Activated CD8-positive, alpha-beta memory T cell treated with anti-CD3 and anti-CD28 coated beads for 1 hour (primary cell): ENCODE results near the gene RRN3.
"Not testable (repeated sequence)": the region's sequence is repeated elsewhere in the genome, so short reads cannot be mapped to it uniquely, and the experiment has no call there.

Experiments
- DNase-seq, 2 donors: peaks; one replicate each; pipeline ENCODE4 v3.0.0-alpha.2; 2020; ENCODE audit warnings: low read depth in 1 of 2; ENCODE audit errors: extremely low read depth in 1 of 2

RRN3 gene

GRCh38 chr16:15052747-15053476 is 41.2 kb downstream of the RRN3 start:
- DNase-seq, result no peak

GRCh38 chr16:15051387-15051951 is 42.6 kb downstream of the RRN3 start:
- DNase-seq, result no peak

- not testable (repeated sequence) for DNase-seq
Measured at GRCh38 chr16:15050440-15050839, 43.6 kb downstream of the RRN3 start.

- no peak for DNase-seq
Measured at GRCh38 chr16:15049581-15050180, 44.4 kb downstream of the RRN3 start.

GRCh38 chr16:15046692-15047376 is 47.2 kb downstream of the RRN3 start:
- DNase-seq, result no peak

DNA sequence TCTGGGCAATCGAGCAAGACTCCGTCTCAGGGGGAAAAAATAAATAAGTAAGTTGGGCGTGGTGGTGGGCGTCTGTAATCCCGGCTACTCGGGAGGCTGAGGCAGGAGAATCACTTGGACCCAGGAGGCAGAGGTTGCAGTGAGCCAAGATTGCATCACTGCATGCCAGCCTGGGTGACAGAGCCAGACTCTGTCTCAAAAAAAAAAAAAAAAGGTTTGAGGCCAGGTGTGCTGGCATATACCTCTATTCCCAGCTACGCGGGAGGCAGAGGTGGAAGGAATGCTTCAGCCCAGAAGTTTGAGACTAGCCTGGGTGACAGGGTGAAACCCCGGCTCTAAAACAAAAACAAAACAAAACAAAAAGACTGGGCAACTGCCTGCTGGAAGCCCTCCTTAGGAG is 48.8 kb downstream of the RRN3 start:
- DNase-seq, result not testable (repeated sequence)

- DNase-seq, result no peak
Measured at GRCh38 chr16:15044286-15044685, 49.8 kb downstream of the RRN3 start.

DNA sequence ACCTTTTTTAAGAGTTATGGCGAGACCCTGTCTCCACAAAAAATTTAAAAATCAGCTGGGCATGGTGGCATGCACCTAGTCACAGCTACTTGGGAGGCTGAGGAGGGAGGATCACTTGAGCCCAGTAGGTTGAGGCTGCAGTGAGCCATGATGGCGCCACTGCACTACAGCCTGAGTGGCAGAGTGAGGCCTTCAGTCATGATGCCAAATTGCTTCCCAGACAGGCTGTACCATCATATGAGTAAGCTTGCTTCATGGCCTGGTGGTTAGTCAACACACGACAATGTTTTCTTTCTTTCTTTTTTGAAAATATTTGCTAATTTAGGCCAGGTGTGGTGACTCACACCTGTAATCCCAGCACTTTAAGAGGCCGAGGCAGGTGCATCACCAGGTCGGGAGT is 50.7 kb downstream of the RRN3 start:
- DNase-seq, result no peak

- no peak for DNase-seq
Measured at GRCh38 chr16:15041271-15042004, 52.6 kb downstream of the RRN3 start.

- DNase-seq, result no peak
Measured at GRCh38 chr16:15038689-15039088, 55.4 kb downstream of the RRN3 start.

DNA sequence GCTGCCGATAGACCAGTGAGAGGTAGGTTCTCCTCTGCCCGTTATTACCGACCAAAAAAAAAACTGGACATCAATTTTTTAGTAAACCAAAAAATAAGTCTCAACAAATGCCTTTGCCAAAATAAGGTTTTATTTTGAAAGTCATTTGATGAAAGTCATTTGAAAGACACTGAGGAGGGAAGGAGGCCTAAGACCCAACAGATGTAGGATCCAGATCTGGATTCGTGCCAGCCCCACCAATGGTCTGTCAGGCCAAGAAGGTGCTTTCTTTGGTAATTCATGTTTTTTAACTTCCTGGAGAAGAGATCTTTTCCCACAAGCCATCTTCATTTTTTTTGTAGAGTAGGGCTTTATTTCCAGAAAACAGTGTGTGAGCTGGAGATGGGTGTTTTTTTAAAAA is 56.3 kb downstream of the RRN3 start:
- no peak for DNase-seq

DNA sequence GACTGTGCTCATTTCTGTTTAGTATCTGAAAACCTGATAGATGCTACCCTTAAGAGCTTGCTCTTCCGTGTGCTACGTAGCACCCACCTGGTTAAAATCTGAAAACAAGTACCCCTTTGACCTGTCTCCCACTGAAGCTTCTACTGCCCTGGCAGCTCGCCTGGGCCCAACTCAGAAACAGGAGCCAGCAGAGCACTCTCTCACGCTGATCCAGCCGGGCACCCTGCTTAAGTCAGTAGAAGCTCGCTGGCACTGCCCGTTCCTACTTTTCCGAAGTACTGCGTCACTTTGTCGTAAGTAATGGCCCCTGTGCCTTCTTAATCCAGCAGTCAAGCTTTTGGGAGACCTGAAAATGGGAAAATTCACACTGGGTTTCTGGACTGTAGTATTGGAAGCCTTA is 57.1 kb downstream of the RRN3 start:
- no peak for DNase-seq

DNA sequence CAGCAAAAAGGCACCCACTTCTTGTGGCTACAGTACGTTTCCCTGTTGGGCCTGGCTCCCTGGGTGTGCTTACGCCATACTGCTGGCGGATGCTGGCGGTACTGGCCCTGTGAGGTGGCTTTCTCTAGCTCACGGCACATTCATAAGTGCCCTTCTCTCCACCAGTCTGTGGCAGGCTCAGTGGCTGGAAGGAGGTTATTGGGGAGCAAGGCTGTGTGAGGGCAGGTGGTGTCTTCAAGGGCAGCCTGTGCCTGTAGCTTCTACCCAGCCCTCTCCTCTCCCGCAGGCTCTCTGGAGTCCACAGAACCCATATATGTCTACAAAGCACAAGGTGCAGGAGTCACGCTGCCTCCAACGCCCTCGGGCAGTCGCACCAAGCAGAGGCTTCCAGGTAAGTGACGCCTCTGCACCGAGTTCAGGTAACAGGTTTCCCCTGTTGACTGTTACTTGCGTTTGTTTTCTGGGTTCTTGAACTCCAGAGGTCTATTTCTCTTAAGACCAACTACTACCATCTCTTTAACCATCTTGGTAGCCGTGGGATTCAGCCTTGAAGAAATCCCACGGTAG is 58.8 kb downstream of the RRN3 start:
- no peak for DNase-seq

DNA sequence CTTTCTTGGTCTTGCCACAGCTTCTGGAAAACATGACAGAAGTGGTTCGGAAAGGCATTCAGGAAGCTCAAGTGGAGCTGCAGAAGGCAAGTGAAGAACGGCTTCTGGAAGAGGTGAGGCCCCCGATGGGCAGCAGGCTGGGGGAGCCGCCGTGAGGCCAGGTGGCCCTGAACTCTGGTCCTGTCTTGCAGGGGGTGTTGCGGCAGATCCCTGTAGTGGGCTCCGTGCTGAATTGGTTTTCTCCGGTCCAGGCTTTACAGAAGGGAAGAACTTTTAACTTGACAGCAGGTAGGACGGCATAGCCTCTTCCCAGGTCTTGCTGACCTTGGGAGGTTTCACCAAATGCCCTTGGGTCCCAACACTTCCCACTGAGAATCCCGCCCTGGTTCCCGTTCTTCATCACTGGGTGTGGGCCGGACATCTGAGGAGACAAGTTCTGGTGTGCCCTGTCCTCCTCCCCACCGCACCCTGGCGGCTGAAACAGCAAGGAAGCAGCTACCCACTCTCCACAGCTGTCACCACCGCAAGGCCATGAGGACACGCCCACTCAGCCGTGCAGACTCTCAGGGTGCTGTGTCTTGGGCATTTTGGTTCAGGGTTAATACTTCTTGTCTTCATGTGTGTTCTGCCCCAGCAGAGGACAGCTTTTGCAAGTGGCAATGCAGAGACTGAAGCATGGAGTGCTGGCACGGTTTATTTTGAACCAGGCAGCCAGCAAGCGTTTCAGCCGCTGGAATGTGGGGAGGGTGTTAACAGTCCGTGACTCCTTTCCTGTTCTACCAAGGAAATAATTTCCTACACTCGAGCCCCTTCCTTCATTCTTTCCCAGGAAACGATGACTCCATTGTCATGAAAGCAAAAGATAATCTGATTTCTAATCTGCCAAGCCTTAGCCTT is 59.6 kb downstream of the RRN3 start:
- no peak for DNase-seq

DNA sequence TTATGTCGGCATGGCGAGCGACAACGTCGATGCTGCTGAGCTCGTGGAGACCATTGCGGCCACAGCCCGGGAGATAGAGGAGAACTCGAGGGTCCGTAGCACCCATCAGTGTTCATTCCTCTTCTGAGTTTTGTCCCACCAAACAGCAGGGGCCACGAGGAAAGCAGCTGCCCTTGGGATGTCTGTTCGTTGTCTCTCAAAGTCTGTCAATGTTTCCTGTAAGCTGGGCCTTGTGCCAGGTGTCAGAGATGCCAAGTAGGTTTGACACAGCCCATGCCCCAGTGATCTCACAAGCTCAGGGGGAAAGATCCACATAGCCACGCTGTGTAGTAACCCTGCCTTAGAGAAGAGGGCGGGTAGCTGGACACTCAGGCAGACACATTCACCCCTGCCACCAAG is 60.8 kb downstream of the RRN3 start:
- no peak for DNase-seq

- DNase-seq, result no peak
Measured at GRCh38 chr16:15032547-15033308, 61.3 kb downstream of the RRN3 start.

- DNase-seq, result no peak
Measured at GRCh38 chr16:15031586-15031985, 62.5 kb downstream of the RRN3 start.

GRCh38 chr16:15031179-15031578 is 62.9 kb downstream of the RRN3 start:
- no peak for DNase-seq

DNA sequence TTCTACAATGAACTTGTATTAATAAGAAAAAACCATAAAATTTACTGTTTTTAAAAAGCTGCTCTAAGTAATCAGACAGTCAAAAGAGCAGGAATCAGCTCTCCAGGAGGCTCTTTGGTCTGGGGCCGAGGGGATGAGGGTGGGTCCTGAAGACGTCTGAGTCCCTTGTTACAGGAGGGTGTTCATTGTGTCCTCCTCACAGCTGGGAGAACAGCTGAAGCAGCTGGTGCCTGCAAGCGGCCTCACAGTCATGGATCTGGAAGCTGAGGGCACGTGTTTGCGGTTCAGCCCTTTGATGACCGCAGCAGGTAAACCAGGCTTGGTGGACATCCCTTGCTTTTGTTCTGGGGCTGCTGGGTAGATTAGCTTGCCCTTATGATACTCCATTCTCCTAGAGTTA is 64.3 kb downstream of the RRN3 start:
- DNase-seq, result not testable (repeated sequence)
